Measurements from ENCODE around the gene PDE4B. TPM values are rescaled to one million over a fixed set of nuclear protein-coding genes. Genes with fewer than 3 reads are reported as not detected.

PDE4B gene
- total and polyA plus RNA-seq, 2 of the 13 experiments (the other 11 are each of a cell fraction or from before 2014, with no cell fraction given) = not detected

- FAIRE-seq (no peak), DNase-seq (ENCODE audit: low spot score) (no peak), ATAC-seq (no peak)
- intact Hi-C loops (cut with micrococcal nuclease; ENCODE audit: unreplicated experiment) (no loop called here), in situ Hi-C loops (cut with HindIII; ENCODE audit: extremely low pct_ligation_motif_present, low pct_unique_long_range_greater_than_20kb) (no loop called here)
- Histone ChIP-seq H2AFZ (ENCODE audit: low read length) (no peak overlapping the region), H3K79me2 (ENCODE audit: insufficient read depth, low read length) (no peaks in the 10 kb centered on the region), H3K4me1 (ENCODE audit: insufficient read depth, low read length) (no peaks in the 10 kb centered on the region), H3K9ac (ENCODE audit: insufficient read depth, low read depth, low read length) (no peak overlapping the region), H3K27ac (ENCODE audit: extremely low read length, insufficient read depth, low read length) (no peak overlapping the region), H3K4me3 (replicated peaks in 1 of 3; ENCODE audit: insufficient read depth in 1 of 3, low read depth in 2 of 3, low read length in 3 of 3) (no peak overlapping the region), H3K36me3 (replicated peaks in 1 of 2; ENCODE audit: control insufficient read depth in 1 of 2, insufficient read depth in 2 of 2, low read length in 2 of 2) (no peaks in the 10 kb centered on the region), H3K9me3 (ENCODE audit: low read length) (peaks cover 5% of the 10 kb centered on the region; the same call in 1 of the 2 replicates), H3K27me3 (ENCODE audit: control insufficient read depth in 1 of 2, insufficient read depth in 2 of 2, low read length in 2 of 2) (no peaks in the 10 kb centered on the region), H4K20me1 (ENCODE audit: insufficient read depth, low read length) (no peaks in the 10 kb centered on the region), H3K4me2 (ENCODE audit: low read depth, low read length) (no peak overlapping the region)
- no TSS peak for BruUV-seq (replicated peaks)
- 3% methylated on average over 7 of the region's 7 CpGs for whole genome bisulfite sequencing (ENCODE audit: low lambda C conversion rate)
- POLR2A ChIA-PET = no interaction called here
- CTCF ChIA-PET (ENCODE audit: low intra/inter-chr PET ratio, low total read pairs) = no interaction called here
- TF ChIP-seq ZNF672 (CRISPR knock-in tag; IDR thresholded peaks at IDR 0.05) (no peak), ATF6 (CRISPR knock-in tag; conservative IDR thresholded peaks at IDR 0.05) (no peak), NFKBIZ (CRISPR knock-in tag; IDR thresholded peaks at IDR 0.05) (no peak)
- TF ChIP-seq, protein P1, sequence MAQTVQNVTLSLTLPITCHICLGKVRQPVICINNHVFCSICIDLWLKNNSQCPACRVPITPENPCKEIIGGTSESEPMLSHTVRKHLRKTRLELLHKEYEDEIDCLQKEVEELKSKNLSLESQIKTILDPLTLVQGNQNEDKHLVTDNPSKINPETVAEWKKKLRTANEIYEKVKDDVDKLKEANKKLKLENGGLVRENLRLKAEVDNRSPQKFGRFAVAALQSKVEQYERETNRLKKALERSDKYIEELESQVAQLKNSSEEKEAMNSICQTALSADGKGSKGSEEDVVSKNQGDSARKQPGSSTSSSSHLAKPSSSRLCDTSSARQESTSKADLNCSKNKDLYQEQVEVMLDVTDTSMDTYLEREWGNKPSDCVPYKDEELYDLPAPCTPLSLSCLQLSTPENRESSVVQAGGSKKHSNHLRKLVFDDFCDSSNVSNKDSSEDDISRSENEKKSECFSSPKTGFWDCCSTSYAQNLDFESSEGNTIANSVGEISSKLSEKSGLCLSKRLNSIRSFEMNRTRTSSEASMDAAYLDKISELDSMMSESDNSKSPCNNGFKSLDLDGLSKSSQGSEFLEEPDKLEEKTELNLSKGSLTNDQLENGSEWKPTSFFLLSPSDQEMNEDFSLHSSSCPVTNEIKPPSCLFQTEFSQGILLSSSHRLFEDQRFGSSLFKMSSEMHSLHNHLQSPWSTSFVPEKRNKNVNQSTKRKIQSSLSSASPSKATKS (CRISPR knock-in tag; IDR thresholded peaks at IDR 0.05) = no peak
These were observed 52.9 kb downstream of the PDE4B start for GRCh38 chr1:65845535-65846060.

- ChIA-PET CTCF (ENCODE audit: low intra/inter-chr PET ratio, low total read pairs) (no interaction called here), POLR2A (no interaction called here)
- H3K4me1 ChIP-seq (ENCODE audit: insufficient read depth, low read length) = no peaks in the 10 kb centered on the region
- H3K36me3 ChIP-seq (replicated peaks in 1 of 2; ENCODE audit: control insufficient read depth in 1 of 2, insufficient read depth in 2 of 2, low read length in 2 of 2) = no peaks in the 10 kb centered on the region
- no peaks in the 10 kb centered on the region for H3K79me2 ChIP-seq (ENCODE audit: insufficient read depth, low read length)
- no peaks in the 10 kb centered on the region for H4K20me1 ChIP-seq (ENCODE audit: insufficient read depth, low read length)
- in situ Hi-C loops (cut with HindIII; ENCODE audit: extremely low pct_ligation_motif_present, low pct_unique_long_range_greater_than_20kb) = no loop called here
- TF ChIP-seq ZNF564 (CRISPR knock-in tag; IDR thresholded peaks at IDR 0.05) (no peak), RFX1 (IDR thresholded peaks at IDR 0.05) (peak; percentile 44; the same call in 1 of the 2 replicates)
- no peak for DNase-seq (ENCODE audit: low spot score)
- no peak for FAIRE-seq
- H3K9me3 ChIP-seq (ENCODE audit: low read length) = peaks cover 5% of the 10 kb centered on the region; the same call in 1 of the 2 replicates
- no TSS peak for BruUV-seq (replicated peaks)
- no peak overlapping the region for H2AFZ ChIP-seq (ENCODE audit: low read length)
- H3K4me3 ChIP-seq (replicated peaks in 1 of 3; ENCODE audit: insufficient read depth in 1 of 3, low read depth in 2 of 3, low read length in 3 of 3) = no peak overlapping the region
- H3K27ac ChIP-seq (ENCODE audit: extremely low read length, insufficient read depth, low read length) = no peak overlapping the region
- H3K4me2 ChIP-seq (ENCODE audit: low read depth, low read length) = no peak overlapping the region
- intact Hi-C loops (cut with micrococcal nuclease; ENCODE audit: unreplicated experiment) = no loop called here
- no peak for ATAC-seq
- no peaks in the 10 kb centered on the region for H3K27me3 ChIP-seq (ENCODE audit: control insufficient read depth in 1 of 2, insufficient read depth in 2 of 2, low read length in 2 of 2)
- H3K9ac ChIP-seq (ENCODE audit: insufficient read depth, low read depth, low read length) = no peak overlapping the region
These were observed 54.2 kb downstream of the PDE4B start for GRCh38 chr1:65846866-65847265.

Data from HepG2 (cell line).